ENCODE measurements around the gene RTL1.

RTL1 gene

GRCh38 chr14:100866666-100867630, 36.6 kb downstream of the RTL1 start:
- DNase-seq (ENCODE audit: low read depth in 2 of 2) = no peak

GRCh38 chr14:100865682-100866591, 37.6 kb downstream of the RTL1 start:
- DNase-seq (ENCODE audit: low read depth in 2 of 2) = no peak

GRCh38 chr14:100864960-100865681, 38.4 kb downstream of the RTL1 start:
- no peak for DNase-seq (ENCODE audit: low read depth in 2 of 2)

GRCh38 chr14:100864206-100864605, 39.3 kb downstream of the RTL1 start:
- no peak for DNase-seq (ENCODE audit: low read depth in 2 of 2)

- DNase-seq (ENCODE audit: low read depth in 2 of 2) = no peak
Observed at GRCh38 chr14:100862793-100863192, 40.7 kb downstream of the RTL1 start.

- no peak for DNase-seq (ENCODE audit: low read depth in 2 of 2)
Observed at GRCh38 chr14:100862277-100862676, 41.2 kb downstream of the RTL1 start.

- DNase-seq (ENCODE audit: low read depth in 2 of 2) = no peak
Observed at GRCh38 chr14:100861937-100862247, 41.6 kb downstream of the RTL1 start.

GRCh38 chr14:100861188-100861936, 42.2 kb downstream of the RTL1 start:
- DNase-seq (ENCODE audit: low read depth in 2 of 2) = no peak

- DNase-seq (ENCODE audit: low read depth in 2 of 2) = no peak
Observed at GRCh38 chr14:100860556-100861187, 42.9 kb downstream of the RTL1 start.

GRCh38 chr14:100859781-100860180, 43.7 kb downstream of the RTL1 start:
- DNase-seq (ENCODE audit: low read depth in 2 of 2) = no peak

GRCh38 chr14:100858838-100859220, 44.7 kb downstream of the RTL1 start:
- no peak for DNase-seq (ENCODE audit: low read depth in 2 of 2)

- no peak for DNase-seq (ENCODE audit: low read depth in 2 of 2)
Observed at GRCh38 chr14:100857923-100858837, 45.3 kb downstream of the RTL1 start.

GRCh38 chr14:100857233-100857922, 46.1 kb downstream of the RTL1 start:
- no peak for DNase-seq (ENCODE audit: low read depth in 2 of 2)

GRCh38 chr14:100856056-100856950, 47.2 kb downstream of the RTL1 start:
- no peak for DNase-seq (ENCODE audit: low read depth in 2 of 2)

- DNase-seq (ENCODE audit: low read depth in 2 of 2) = no peak
Observed at GRCh38 chr14:100855256-100855930, 48.1 kb downstream of the RTL1 start.

GRCh38 chr14:100854435-100854834, 49.1 kb downstream of the RTL1 start:
- no peak for DNase-seq (ENCODE audit: low read depth in 2 of 2)

GRCh38 chr14:100851946-100852620, 51.4 kb downstream of the RTL1 start:
- DNase-seq (ENCODE audit: low read depth in 2 of 2) = no peak
